Caco-2 (cell line): Measurements from ENCODE around the gene PCBD1. TPM values are rescaled to one million over a fixed set of nuclear protein-coding genes. Genes with fewer than 3 reads are reported as not detected.
A peak's percentile ranks its signal among the peaks of the same experiment; 100 is the strongest.
"Not testable (repeated sequence)": the region's sequence is repeated elsewhere in the genome, so short reads cannot be mapped to it uniquely, and the experiment has no call there.

Experiments
- BruUV-seq: library from RNA; stranded (reverse); fragments of 400-500 nt; replicated peaks from 2 replicates; lab custom pipeline; 2021; lab: Mats Ljungman, UMichigan
- CTCF ChIA-PET: fragments of 300-600 bp; sonication (Branson Sonifier 250); formaldehyde crosslinking; loops from one replicate; lab custom pipeline; 2022; ENCODE audit warnings: antibody characterized with exemption; lab: Charles Lee
- POLR2A ChIA-PET: fragments of 300-600 bp; sonication (Branson Sonifier 250); formaldehyde crosslinking; loops from one replicate; lab custom pipeline; 2022; ENCODE audit warnings: antibody characterized with exemption; lab: Charles Lee
- DNase-seq, 2 experiments: peaks; one replicate each; pipeline versions ENCODE4 v3.0.0 to v3.0.0-alpha.2; 2020 to 2022
- H3K27me3 ChIP-seq: replicated peaks from 2 replicates; pipeline ENCODE4 v1.6.0; 2011; ENCODE audit warnings: low read length; ENCODE audit not compliant: control insufficient read depth, insufficient read depth
- H3K36me3 ChIP-seq: 2 replicates; pipeline ENCODE4 v1.5.1; 2011; ENCODE audit warnings: low read length; ENCODE audit not compliant: control insufficient read depth, insufficient read depth
- H3K4me1 ChIP-seq: fragments of 250-450 bp; sonication (Bioruptor Pico); 2 replicates; pipeline ENCODE4 v1.5.1; 2020; ENCODE audit warnings: mild to moderate bottlenecking
- H3K4me3 ChIP-seq: 2 replicates; pipeline ENCODE4 v1.5.1; 2011; ENCODE audit warnings: low read depth, mild to moderate bottlenecking, control low read depth, low read length
- H3K9me3 ChIP-seq: fragments of 250-450 bp; sonication (Bioruptor Pico); 2 replicates; pipeline ENCODE4 v1.5.1; 2020; ENCODE audit warnings: mild to moderate bottlenecking, moderate library complexity
- H3K27ac Mint-ChIP-seq: one replicate; pipeline ENCODE4 v1.8.0; 2022; ENCODE audit warnings: mixed read lengths; ENCODE audit not compliant: unreplicated experiment
- H3K27me3 Mint-ChIP-seq: one replicate; pipeline ENCODE4 v1.8.0; 2022; ENCODE audit warnings: mixed read lengths; ENCODE audit not compliant: insufficient read depth, unreplicated experiment
- H3K36me3 Mint-ChIP-seq: one replicate; pipeline ENCODE4 v1.8.0; 2022; ENCODE audit warnings: mild to moderate bottlenecking, mixed read lengths; ENCODE audit not compliant: insufficient read depth, unreplicated experiment
- H3K4me1 Mint-ChIP-seq: one replicate; pipeline ENCODE4 v1.8.0; 2022; ENCODE audit warnings: low read depth, mixed read lengths; ENCODE audit not compliant: unreplicated experiment
- H3K4me3 Mint-ChIP-seq: one replicate; pipeline ENCODE4 v1.8.0; 2022; ENCODE audit warnings: mild to moderate bottlenecking, moderate library complexity, mixed read lengths; ENCODE audit not compliant: unreplicated experiment
- H3K9me3 Mint-ChIP-seq: one replicate; pipeline ENCODE4 v1.8.0; 2022; ENCODE audit warnings: mixed read lengths; ENCODE audit not compliant: unreplicated experiment
- CTCF ChIP-seq, 2 experiments: fragments of 200-600 bp in 1 of 2; IDR thresholded peaks; 1 replicate in 1 of 2; 2 replicates in 1 of 2; pipeline versions ENCODE4 v1.5.1 to v1.8.0; 2011 to 2022; ENCODE audit warnings: antibody characterized with exemption in 1 of 2, control low read depth in 1 of 2, inconsistent platforms in 1 of 2, low read depth in 1 of 2, low read length in 1 of 2, mild to moderate bottlenecking in 1 of 2, moderate library complexity in 1 of 2; ENCODE audit not compliant: insufficient read depth in 1 of 2, severe bottlenecking in 1 of 2, unreplicated experiment in 1 of 2
- intact Hi-C: fragments of 100-400 bp; cut with micrococcal nuclease; formaldehyde crosslinking; loops from one replicate; pipeline ENCODE4 v1.10.0; 2022; ENCODE audit not compliant: unreplicated experiment
- total RNA-seq: library from RNA; stranded (reverse); gene quantifications from 2 replicates; pipeline ENCODE4 v1.2.3, GENCODE V29; 2022

The PCBD1 gene
- total RNA-seq, 1 experiment from 2014 or later: 252 TPM

DNA sequence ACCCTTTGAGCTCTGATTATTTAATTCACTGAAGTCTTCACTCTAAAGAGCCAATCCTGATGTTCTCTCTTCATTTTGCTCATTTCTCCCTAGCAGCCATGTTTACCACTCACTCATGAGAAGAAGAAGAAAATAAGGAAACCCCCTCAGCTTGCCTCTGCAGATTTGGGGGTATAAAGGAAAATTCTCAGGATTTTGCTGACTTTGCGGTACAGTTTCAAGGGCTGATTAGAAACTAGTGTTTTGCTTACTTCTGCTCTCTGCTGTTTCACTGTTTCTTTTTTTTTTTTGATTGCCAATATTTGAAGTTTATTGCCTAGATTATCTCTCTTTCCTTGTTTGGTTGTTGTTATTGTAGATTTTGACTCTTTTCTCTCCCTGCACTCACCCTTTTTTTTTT lies 23.4 kb downstream of the PCBD1 start:
- Mint-ChIP-seq H3K27me3 (no peaks in the 10 kb centered on the region), H3K9me3 (no peaks in the 10 kb centered on the region), H3K4me1 (peaks cover 4% of the 10 kb centered on the region), H3K36me3 (peaks cover 35% of the 10 kb centered on the region), H3K27ac (no peak overlapping the region), H3K4me3 (no peak overlapping the region)
- Histone ChIP-seq H3K4me3 (no peak overlapping the region), H3K9me3 (no peaks in the 10 kb centered on the region), H3K4me1 (peaks cover 8% of the 10 kb centered on the region), H3K27me3 (no peaks in the 10 kb centered on the region), H3K36me3 (peaks cover 2% of the 10 kb centered on the region; the same call in 1 of the 2 replicates)
- intact Hi-C loops: no loop called here
- ChIA-PET POLR2A (no interaction called here), CTCF (interaction anchor here (2.0 kb wide), 1 partner anchor 48 kb away, joined by 4 read pairs; no protein-coding TSS in a partner anchor)
- DNase-seq: no peak
- BruUV-seq: no TSS peak
- no peak for TF ChIP-seq CTCF (IDR thresholded peaks at IDR 0.05; ENCODE audit: insufficient read depth in 1 of 2, low read depth in 1 of 2, low read length in 1 of 2, severe bottlenecking in 1 of 2, unreplicated experiment in 1 of 2)

GRCh38 chr10:70863470-70864160 lies 24.8 kb downstream of the PCBD1 start:
- Mint-ChIP-seq H3K27ac (no peak overlapping the region), H3K36me3 (peaks cover 38% of the 10 kb centered on the region), H3K4me3 (no peak overlapping the region), H3K27me3 (no peaks in the 10 kb centered on the region), H3K4me1 (peaks cover 8% of the 10 kb centered on the region), H3K9me3 (no peaks in the 10 kb centered on the region)
- TF ChIP-seq CTCF (IDR thresholded peaks at IDR 0.05; ENCODE audit: insufficient read depth in 1 of 2, low read depth in 1 of 2, low read length in 1 of 2, severe bottlenecking in 1 of 2, unreplicated experiment in 1 of 2): peak; percentile 18 to 31
- intact Hi-C loops: no loop called here
- H3K4me3 ChIP-seq: no peak overlapping the region
- H3K4me1 ChIP-seq: peaks cover 8% of the 10 kb centered on the region
- no peaks in the 10 kb centered on the region for H3K9me3 ChIP-seq
- BruUV-seq: no TSS peak
- H3K36me3 ChIP-seq: 0 out of 2 replicates have a peak, but pooled peaks cover 1% of the 10 kb centered on the region
- ChIA-PET CTCF (interaction anchor here (0.6 to 2.0 kb wide), 2 partner anchors 28 to 46 kb away, joined by 4 read pairs; no protein-coding TSS in a partner anchor), POLR2A (interaction anchor here (0.5 kb wide), 1 partner anchor 21 kb away, joined by 3 read pairs; no protein-coding TSS in a partner anchor)
- H3K27me3 ChIP-seq: no peaks in the 10 kb centered on the region
- DNase-seq: no peak

DNA sequence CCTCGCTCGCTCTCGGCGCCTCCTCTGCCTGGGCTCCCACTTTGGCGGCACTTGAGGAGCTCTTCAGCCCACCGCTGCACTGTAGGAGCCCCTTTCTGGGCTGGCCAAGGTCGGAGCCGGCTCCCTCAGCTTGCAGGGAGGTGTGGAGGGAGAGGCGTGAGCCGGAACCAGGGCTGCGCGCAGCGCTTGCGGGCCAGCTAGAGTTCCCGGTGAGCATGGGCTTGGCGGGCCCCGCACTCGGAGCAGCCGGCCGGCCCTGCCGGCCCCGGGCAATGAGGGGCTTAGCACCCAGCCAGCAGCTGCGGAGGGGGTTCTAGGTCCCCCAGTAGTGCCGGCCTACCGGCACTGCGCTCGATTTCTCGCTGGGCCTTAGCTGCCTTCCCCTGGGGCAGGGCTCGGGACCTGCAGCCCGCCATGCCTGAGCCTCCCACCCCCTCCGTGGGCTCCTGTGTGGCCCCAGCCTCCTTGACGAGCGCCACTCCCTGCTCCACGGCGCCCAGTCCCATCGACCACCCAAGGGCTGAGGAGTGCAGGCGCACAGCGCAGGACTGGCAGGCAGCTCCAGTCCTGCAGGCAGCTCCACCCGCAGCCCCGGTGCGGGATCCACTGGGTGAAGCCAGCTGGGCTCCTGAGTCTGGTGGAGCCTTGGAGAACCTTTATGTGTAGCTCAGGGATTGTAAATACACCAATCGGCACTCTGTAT lies 26.7 kb downstream of the PCBD1 start:
- BruUV-seq: not testable (repeated sequence)

More for the DNA sequence above, 26.7 kb downstream of the PCBD1 start:
- intact Hi-C loops, H3K27me3 ChIP-seq, H3K9me3 ChIP-seq, H3K4me3 Mint-ChIP-seq, H3K36me3 ChIP-seq, H3K4me3 ChIP-seq, H3K9me3 Mint-ChIP-seq, CTCF ChIA-PET, DNase-seq, H3K27me3 Mint-ChIP-seq, H3K27ac Mint-ChIP-seq: not testable (repeated sequence)
- peaks cover 21% of the 10 kb centered on the region for H3K4me1 Mint-ChIP-seq
- peaks cover 19% of the 10 kb centered on the region for H3K4me1 ChIP-seq
- peaks cover 55% of the 10 kb centered on the region for H3K36me3 Mint-ChIP-seq
- POLR2A ChIA-PET: interaction anchor here (0.7 kb wide), 1 partner anchor 8 kb away, joined by 3 read pairs; no protein-coding TSS in a partner anchor
